Esophagus squamous epithelium (tissue), 5 donors: ENCODE data around the gene SGCB. TPM values are rescaled to one million over a fixed set of nuclear protein-coding genes. Genes with fewer than 3 reads are reported as not detected.

Experiments used
- DNase-seq: peaks from one replicate; lab custom pipeline; 2025; lab: John Stamatoyannopoulos, UW
- H3K27ac ChIP-seq, 4 donors: fragments of 200-600 bp; sonication (generic); one replicate each; pipeline ENCODE4 v1.5.1; 2016 to 2019; ENCODE audit warnings: mild to moderate bottlenecking in 1 of 4
- H3K27me3 ChIP-seq, 4 donors: fragments of 200-600 bp; sonication (generic); 1 replicate in 3 of 4; 2 replicates in 1 of 4; pipeline versions ENCODE4 v1.5.1 to v1.6.0; 2017 to 2021; ENCODE audit warnings: antibody characterized with exemption in 1 of 4
- H3K36me3 ChIP-seq, 3 donors: fragments of 200-600 bp; sonication (generic); one replicate each; pipeline ENCODE4 v1.5.1; 2016 to 2019
- H3K4me1 ChIP-seq, 3 donors: fragments of 200-600 bp; sonication (generic); one replicate each; pipeline ENCODE4 v1.5.1; 2017 to 2019
- H3K4me3 ChIP-seq, 4 donors: fragments of 200-600 bp; sonication (generic); 1 replicate in 3 of 4; 2 replicates in 1 of 4; pipeline ENCODE4 v1.5.1; 2016 to 2019; ENCODE audit warnings: mild to moderate bottlenecking in 2 of 4, moderate library complexity in 1 of 4
- H3K9me3 ChIP-seq, 3 donors: fragments of 200-600 bp; sonication (generic); one replicate each; pipeline ENCODE4 v1.5.1; 2016 to 2019
- POLR2A ChIP-seq, 4 donors: fragments of 450-650 bp; IDR thresholded peaks; one replicate each; pipeline ENCODE4 v1.6.1; 2017; ENCODE audit warnings: antibody characterized with exemption in 4 of 4, mild to moderate bottlenecking in 4 of 4, moderate library complexity in 3 of 4
- WGBS, 2 donors: methylation state at CpG; one replicate each; pipeline ENCODE4 v1.1.5; 2018; 5-methylcytosine and 5-hydroxymethylcytosine counted together
- intact Hi-C: fragments of 100-400 bp; cut with DNase I; formaldehyde crosslinking; loops from one replicate; pipeline ENCODE4 v1.15.0; 2022
- total RNA-seq, 4 donors: library from RNA; depleted of rRNA; stranded (reverse); fragments of >200 nt; gene quantifications; one replicate each; pipeline ENCODE4 v1.1.0, GENCODE V29; 2016
- TF ChIP-seq, protein P1 (sequence below), 6 experiments: fragments of 450-650 bp in 4 of 6; fragments of 200-600 bp in 2 of 6; sonication (generic) in 2 of 6; IDR thresholded peaks; one replicate each; pipeline ENCODE4 v1.5.1; 2016 to 2019; ENCODE audit warnings: antibody characterized with exemption in 6 of 6, mild to moderate bottlenecking in 4 of 6, moderate library complexity in 4 of 6
- donor health status: DM: yes; HTN: yes; CAD: no.

The SGCB gene
- total RNA-seq, 4 donors from 2014 or later = 3.1 to 20.4 (median 8.4) TPM

- H3K4me3 ChIP-seq = no peak overlapping the region
- no peaks in the 10 kb centered on the region for H3K9me3 ChIP-seq
- H3K27ac ChIP-seq = no peak overlapping the region
- DNase-seq = no peak
- intact Hi-C loops = no loop called here
- no peaks in the 10 kb centered on the region for H3K36me3 ChIP-seq
- WGBS, 2 donors = 45 to 73% methylated on average over 1 of the region's 1 CpG
- no peaks in the 10 kb centered on the region for H3K27me3 ChIP-seq
- TF ChIP-seq, protein P1, sequence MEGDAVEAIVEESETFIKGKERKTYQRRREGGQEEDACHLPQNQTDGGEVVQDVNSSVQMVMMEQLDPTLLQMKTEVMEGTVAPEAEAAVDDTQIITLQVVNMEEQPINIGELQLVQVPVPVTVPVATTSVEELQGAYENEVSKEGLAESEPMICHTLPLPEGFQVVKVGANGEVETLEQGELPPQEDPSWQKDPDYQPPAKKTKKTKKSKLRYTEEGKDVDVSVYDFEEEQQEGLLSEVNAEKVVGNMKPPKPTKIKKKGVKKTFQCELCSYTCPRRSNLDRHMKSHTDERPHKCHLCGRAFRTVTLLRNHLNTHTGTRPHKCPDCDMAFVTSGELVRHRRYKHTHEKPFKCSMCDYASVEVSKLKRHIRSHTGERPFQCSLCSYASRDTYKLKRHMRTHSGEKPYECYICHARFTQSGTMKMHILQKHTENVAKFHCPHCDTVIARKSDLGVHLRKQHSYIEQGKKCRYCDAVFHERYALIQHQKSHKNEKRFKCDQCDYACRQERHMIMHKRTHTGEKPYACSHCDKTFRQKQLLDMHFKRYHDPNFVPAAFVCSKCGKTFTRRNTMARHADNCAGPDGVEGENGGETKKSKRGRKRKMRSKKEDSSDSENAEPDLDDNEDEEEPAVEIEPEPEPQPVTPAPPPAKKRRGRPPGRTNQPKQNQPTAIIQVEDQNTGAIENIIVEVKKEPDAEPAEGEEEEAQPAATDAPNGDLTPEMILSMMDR (IDR thresholded peaks at IDR 0.05) = no peak
- no peak for TF ChIP-seq POLR2A (IDR thresholded peaks at IDR 0.05)
- no peaks in the 10 kb centered on the region for H3K4me1 ChIP-seq
Measured at GRCh38 chr4:52014903-52015302, 23.2 kb downstream of the SGCB start.

DNA sequence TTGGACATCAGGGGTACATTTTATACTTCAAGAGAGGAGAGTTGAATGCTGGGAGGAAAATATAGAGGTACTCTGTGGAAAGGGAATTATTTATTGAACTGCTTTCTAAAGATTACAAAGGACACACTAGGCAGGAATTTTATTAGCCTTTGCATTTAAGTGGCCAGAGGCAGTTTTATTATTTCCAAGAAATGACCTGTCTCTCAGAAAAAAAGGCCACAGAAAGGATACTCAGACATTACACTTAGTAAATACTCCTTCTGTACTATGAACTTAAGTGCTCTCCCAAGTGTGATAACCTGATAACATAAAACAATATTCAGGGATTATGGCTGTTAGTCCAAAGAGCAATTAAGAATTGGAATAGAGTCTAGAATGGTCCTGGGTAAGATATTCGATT lies 25.4 kb downstream of the SGCB start:
- no peaks in the 10 kb centered on the region for H3K27me3 ChIP-seq
- no peaks in the 10 kb centered on the region for H3K9me3 ChIP-seq
- no peaks in the 10 kb centered on the region for H3K36me3 ChIP-seq
- intact Hi-C loops = no loop called here
- H3K27ac ChIP-seq = no peak overlapping the region
- no peak for DNase-seq
- no peaks in the 10 kb centered on the region for H3K4me1 ChIP-seq
- H3K4me3 ChIP-seq = no peak overlapping the region
- WGBS, 2 donors = 94% methylated on average over 1 of the region's 1 CpG
- TF ChIP-seq, protein P1 (IDR thresholded peaks at IDR 0.05) = no peak
- no peak for TF ChIP-seq POLR2A (IDR thresholded peaks at IDR 0.05)

GRCh38 chr4:52010986-52011385 lies 27.1 kb downstream of the SGCB start:
- Histone ChIP-seq H3K4me3 (no peak overlapping the region), H3K27ac (no peak overlapping the region), H3K4me1 (no peaks in the 10 kb centered on the region), H3K36me3 (no peaks in the 10 kb centered on the region), H3K9me3 (no peaks in the 10 kb centered on the region), H3K27me3 (no peaks in the 10 kb centered on the region)
- DNase-seq = no peak
- WGBS, 2 donors = 96 to 100% methylated on average over 2 of the region's 2 CpGs
- TF ChIP-seq, protein P1 (IDR thresholded peaks at IDR 0.05) = no peak
- TF ChIP-seq POLR2A (IDR thresholded peaks at IDR 0.05) = no peak
- intact Hi-C loops = no loop called here

DNA sequence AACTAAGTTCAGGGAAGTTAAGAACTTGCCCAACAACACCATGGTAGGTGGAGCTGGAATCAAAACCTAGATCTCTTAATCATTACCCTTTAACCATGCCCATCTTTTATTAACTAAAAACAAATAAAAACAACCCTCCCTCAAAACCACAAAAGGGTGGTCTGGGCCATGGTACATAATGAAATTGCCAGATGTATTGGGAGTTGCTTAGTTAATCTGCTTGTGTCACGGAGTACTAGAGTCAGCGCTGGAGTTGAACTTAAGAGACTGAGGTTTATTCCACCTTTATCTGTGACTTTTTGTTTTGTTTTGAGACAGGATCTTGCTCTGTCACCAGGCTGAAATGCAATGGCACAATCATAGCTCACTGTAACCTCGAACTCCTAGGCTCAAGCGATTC lies 31.2 kb downstream of the SGCB start:
- H3K4me1 ChIP-seq = no peaks in the 10 kb centered on the region
- WGBS, 2 donors = 93 to 96% methylated on average over 4 of the region's 4 CpGs
- no peak for DNase-seq
- no peak for TF ChIP-seq POLR2A (IDR thresholded peaks at IDR 0.05)
- TF ChIP-seq, protein P1 (IDR thresholded peaks at IDR 0.05) = no peak
- no peak overlapping the region for H3K4me3 ChIP-seq
- no peak overlapping the region for H3K27ac ChIP-seq
- intact Hi-C loops = no loop called here
- no peaks in the 10 kb centered on the region for H3K27me3 ChIP-seq
- no peaks in the 10 kb centered on the region for H3K36me3 ChIP-seq
- H3K9me3 ChIP-seq = no peaks in the 10 kb centered on the region

DNA sequence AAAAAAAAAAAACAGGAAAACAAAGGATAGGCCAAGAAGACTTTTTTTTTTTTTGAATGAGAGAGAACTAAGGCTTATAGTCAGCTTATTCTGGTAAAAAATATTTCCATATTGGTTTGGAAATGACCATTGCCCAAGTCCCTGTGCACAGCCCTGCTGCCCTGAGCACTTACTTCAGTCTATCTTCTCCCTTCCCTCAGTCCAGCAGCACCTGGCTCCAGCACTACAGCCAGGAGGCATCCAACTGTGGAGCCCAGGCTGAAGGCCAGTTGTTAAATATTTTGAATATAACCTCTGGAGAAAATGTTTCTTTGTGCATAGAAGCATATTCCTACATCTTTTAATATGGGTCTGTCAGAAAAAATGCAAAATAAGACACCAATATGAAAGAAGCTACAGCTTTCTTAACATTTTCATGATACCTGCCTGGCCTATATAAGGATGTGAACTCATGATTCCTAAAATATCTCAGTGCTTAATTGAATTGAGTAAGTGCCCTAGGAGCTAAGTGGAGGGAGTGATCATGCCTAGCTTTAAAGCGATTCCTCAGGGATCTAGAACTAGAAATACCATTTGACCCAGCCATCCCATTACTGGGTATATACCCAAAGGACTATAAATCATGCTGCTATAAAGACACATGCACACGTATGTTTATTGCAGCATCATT lies 32.4 kb downstream of the SGCB start:
- intact Hi-C loops = no loop called here
- no peak overlapping the region for H3K4me3 ChIP-seq
- DNase-seq = no peak
- H3K27me3 ChIP-seq = no peaks in the 10 kb centered on the region
- H3K36me3 ChIP-seq = no peaks in the 10 kb centered on the region
- no peaks in the 10 kb centered on the region for H3K4me1 ChIP-seq
- TF ChIP-seq POLR2A (IDR thresholded peaks at IDR 0.05) = no peak
- TF ChIP-seq, protein P1 (IDR thresholded peaks at IDR 0.05) = no peak
- WGBS, 2 donors = 90 to 100% methylated on average over 2 of the region's 2 CpGs
- H3K9me3 ChIP-seq = no peaks in the 10 kb centered on the region
- no peak overlapping the region for H3K27ac ChIP-seq
